ENCODE data around the gene KLK4.

The KLK4 gene

DNA sequence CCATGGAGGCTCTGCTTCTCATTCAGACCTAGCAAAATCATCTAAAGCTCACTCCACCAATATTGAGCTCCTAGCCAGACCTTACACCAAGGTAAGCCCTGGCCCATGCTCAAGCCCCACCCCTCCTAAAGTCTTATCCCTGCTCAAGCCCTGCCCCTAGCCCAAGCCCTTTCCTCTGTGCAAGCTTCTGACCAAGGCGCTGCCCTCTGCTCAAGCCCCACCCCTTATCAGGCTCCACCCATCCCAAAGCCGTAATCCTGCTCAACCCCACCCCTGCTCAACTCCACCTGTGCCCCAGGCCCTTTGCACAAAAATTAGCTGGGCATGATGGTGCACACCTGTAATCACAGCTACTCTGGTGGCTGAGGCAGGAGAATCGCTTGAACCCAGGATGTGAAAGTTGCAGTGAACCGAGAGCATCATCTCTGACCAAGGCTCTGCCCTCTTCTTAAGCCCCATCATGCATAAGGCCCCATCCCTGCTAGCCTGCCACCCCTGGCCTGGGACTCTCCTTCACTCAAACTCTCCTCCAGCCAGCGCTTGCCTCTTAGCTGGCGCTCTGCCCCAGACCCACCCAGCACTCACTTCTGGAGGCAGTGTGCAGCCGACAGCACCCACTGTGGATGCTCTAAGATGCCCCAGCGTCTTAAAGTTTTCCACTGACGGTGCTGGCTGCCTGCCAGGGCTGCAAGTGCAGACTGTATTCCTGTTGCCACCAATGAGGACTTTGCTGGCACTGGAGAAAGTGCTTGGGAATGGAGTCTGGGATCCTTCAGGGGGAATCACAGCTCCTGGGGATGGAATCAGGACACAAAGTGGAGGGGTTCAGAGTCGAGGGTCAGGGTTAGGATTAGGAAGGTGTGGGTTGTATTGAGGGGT, 16.5 kb downstream of the KLK4 start:
- Histone ChIP-seq H3K4me3 (ENCODE audit: low read depth, low read length) (no peak overlapping the region), H3K4me1 (ENCODE audit: control insufficient read depth, insufficient read depth, low read length) (no peaks in the 10 kb centered on the region), H3K9ac (ENCODE audit: low read depth, low read length) (no peak overlapping the region), H3K27me3 (ENCODE audit: control insufficient read depth, insufficient read depth, low read length) (peaks cover 7% of the 10 kb centered on the region), H3K9me3 (ENCODE audit: control insufficient read depth, insufficient read depth, low read length) (peaks cover 3% of the 10 kb centered on the region), H3K36me3 (ENCODE audit: control insufficient read depth, insufficient read depth, low read length) (no peaks in the 10 kb centered on the region)

DNA sequence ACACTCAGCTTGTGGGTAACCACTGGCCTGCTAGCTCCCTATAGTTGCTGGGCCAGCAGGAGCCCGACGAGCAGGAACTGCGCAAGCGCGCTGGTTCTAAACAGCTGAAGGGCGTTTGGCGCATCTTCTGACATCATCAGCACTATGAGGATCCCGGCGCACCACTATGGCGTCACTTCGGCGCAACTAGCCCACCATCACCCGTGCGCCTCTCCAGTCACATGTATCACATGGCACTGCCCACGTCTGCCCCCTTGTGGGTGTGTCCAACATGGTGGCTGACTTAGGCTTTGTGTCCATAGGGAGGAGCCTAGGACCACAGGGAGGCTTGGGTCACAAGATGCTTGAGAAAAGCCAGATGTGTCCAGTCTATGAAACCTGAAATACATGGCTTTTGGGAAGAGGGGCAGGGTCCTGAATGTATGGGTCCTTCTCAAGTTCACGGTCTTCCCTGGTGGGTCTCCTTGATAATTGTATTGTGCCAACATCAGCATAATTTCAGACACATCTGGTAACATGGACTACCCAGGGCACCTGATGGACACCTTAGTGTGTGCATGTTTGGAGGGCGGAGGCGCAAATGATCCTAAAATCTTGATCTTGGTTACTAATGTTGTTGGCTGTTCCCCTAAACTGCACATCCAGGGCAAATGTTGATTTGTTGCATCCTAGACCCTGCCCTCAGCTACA, 18.0 kb downstream of the KLK4 start:
- H3K27me3 ChIP-seq (ENCODE audit: control insufficient read depth, insufficient read depth, low read length), result peaks cover 8% of the 10 kb centered on the region
- no peaks in the 10 kb centered on the region for H3K4me1 ChIP-seq (ENCODE audit: control insufficient read depth, insufficient read depth, low read length)
- no peak overlapping the region for H3K9ac ChIP-seq (ENCODE audit: low read depth, low read length)
- H3K36me3 ChIP-seq (ENCODE audit: control insufficient read depth, insufficient read depth, low read length), result no peaks in the 10 kb centered on the region
- peaks cover 3% of the 10 kb centered on the region for H3K9me3 ChIP-seq (ENCODE audit: control insufficient read depth, insufficient read depth, low read length)
- no peak overlapping the region for H3K4me3 ChIP-seq (ENCODE audit: low read depth, low read length)

GRCh38 chr19:50891253-50891625, 20.0 kb downstream of the KLK4 start:
- H3K9ac ChIP-seq (ENCODE audit: low read depth, low read length), result no peak overlapping the region
- H3K27me3 ChIP-seq (ENCODE audit: control insufficient read depth, insufficient read depth, low read length), result peaks cover 11% of the 10 kb centered on the region
- H3K4me3 ChIP-seq (ENCODE audit: low read depth, low read length), result no peak overlapping the region
- H3K9me3 ChIP-seq (ENCODE audit: control insufficient read depth, insufficient read depth, low read length), result peaks cover 3% of the 10 kb centered on the region
- no peaks in the 10 kb centered on the region for H3K36me3 ChIP-seq (ENCODE audit: control insufficient read depth, insufficient read depth, low read length)
- no peaks in the 10 kb centered on the region for H3K4me1 ChIP-seq (ENCODE audit: control insufficient read depth, insufficient read depth, low read length)

DNA sequence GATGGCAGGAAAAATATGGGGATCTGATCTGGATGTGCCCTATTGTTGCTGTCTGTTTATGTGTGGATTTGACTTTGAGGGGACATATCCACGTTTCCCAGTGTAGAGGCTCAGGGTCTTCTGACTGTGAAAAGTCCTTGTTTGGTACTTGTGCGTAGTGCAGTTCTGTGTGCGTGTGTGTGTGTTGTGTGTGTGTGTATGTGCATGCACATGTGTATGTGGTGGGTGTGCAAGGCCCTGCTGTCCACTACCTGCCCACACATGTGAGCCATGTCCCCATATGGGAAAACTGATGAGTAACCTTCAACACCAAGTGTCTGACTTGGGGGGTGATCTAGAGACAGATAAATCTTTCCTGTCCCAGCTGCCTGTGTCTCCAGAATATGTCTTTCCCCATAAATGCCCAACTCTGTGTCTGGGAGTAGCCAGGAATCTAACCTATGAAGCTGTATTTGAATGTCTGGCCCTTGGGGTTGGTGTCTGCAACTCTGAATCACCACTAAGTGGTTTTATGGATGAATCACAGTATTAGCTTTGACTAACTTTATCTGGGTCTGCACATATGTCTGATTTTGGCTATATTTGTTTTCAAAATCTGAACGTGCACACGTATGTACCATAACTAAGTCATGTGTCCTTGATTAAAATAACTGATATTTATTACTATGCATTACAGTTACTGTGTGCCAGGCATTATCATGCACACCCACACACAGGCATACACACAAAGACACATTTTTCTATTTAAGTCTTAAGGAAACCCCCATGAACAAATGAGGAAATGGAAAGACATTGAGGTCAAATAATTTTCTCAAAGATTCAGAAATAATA, 20.6 kb downstream of the KLK4 start:
- no peaks in the 10 kb centered on the region for H3K36me3 ChIP-seq (ENCODE audit: control insufficient read depth, insufficient read depth, low read length)
- H3K9ac ChIP-seq (ENCODE audit: low read depth, low read length), result no peak overlapping the region
- H3K9me3 ChIP-seq (ENCODE audit: control insufficient read depth, insufficient read depth, low read length), result peaks cover 3% of the 10 kb centered on the region
- peaks cover 14% of the 10 kb centered on the region for H3K27me3 ChIP-seq (ENCODE audit: control insufficient read depth, insufficient read depth, low read length)
- no peak overlapping the region for H3K4me3 ChIP-seq (ENCODE audit: low read depth, low read length)
- no peaks in the 10 kb centered on the region for H3K4me1 ChIP-seq (ENCODE audit: control insufficient read depth, insufficient read depth, low read length)

DNA sequence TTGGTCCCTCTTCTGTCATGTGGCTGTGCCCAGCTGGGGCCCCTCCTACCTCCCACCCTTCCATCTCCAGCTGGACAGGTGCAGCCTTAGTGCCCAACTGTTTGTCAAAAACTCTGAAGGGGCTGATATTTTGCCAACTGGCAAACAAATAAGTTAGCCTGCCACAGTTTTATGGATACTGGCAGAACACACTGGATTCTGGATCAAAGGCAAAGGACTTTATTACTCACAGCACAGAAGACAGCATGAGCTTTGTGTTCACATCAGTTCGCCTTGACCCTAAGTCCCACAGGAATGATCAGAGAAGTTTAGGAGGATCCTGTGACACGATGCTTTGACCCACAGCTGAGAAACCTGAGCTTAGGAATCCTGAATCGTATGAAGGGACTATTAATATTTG, 21.6 kb downstream of the KLK4 start:
- Histone ChIP-seq H3K9me3 (ENCODE audit: control insufficient read depth, insufficient read depth, low read length) (peaks cover 3% of the 10 kb centered on the region), H3K9ac (ENCODE audit: low read depth, low read length) (no peak overlapping the region), H3K27me3 (ENCODE audit: control insufficient read depth, insufficient read depth, low read length) (peaks cover 14% of the 10 kb centered on the region)

GRCh38 chr19:50882188-50882587, 29.0 kb downstream of the KLK4 start:
- H3K36me3 ChIP-seq (ENCODE audit: control insufficient read depth, insufficient read depth, low read length), result no peaks in the 10 kb centered on the region
- no peaks in the 10 kb centered on the region for H3K4me1 ChIP-seq (ENCODE audit: control insufficient read depth, insufficient read depth, low read length)
- no peaks in the 10 kb centered on the region for H3K9me3 ChIP-seq (ENCODE audit: control insufficient read depth, insufficient read depth, low read length)
- no peak overlapping the region for H3K9ac ChIP-seq (ENCODE audit: low read depth, low read length)
- peaks cover 19% of the 10 kb centered on the region for H3K27me3 ChIP-seq (ENCODE audit: control insufficient read depth, insufficient read depth, low read length)
- H3K4me3 ChIP-seq (ENCODE audit: low read depth, low read length), result no peak overlapping the region

More for the DNA sequence above, 21.6 kb downstream of the KLK4 start:
- no peaks in the 10 kb centered on the region for H3K4me1 ChIP-seq (ENCODE audit: control insufficient read depth, insufficient read depth, low read length)
- H3K36me3 ChIP-seq (ENCODE audit: control insufficient read depth, insufficient read depth, low read length), result no peaks in the 10 kb centered on the region
- H3K4me3 ChIP-seq (ENCODE audit: low read depth, low read length), result no peak overlapping the region

- no peak overlapping the region for H3K9ac ChIP-seq (ENCODE audit: low read depth, low read length)
- H3K36me3 ChIP-seq (ENCODE audit: control insufficient read depth, insufficient read depth, low read length), result no peaks in the 10 kb centered on the region
- H3K4me3 ChIP-seq (ENCODE audit: low read depth, low read length), result no peak overlapping the region
- peaks cover 10% of the 10 kb centered on the region for H3K27me3 ChIP-seq (ENCODE audit: control insufficient read depth, insufficient read depth, low read length)
- no peaks in the 10 kb centered on the region for H3K9me3 ChIP-seq (ENCODE audit: control insufficient read depth, insufficient read depth, low read length)
- H3K4me1 ChIP-seq (ENCODE audit: control insufficient read depth, insufficient read depth, low read length), result no peaks in the 10 kb centered on the region
Measured at GRCh38 chr19:50880241-50880640, 31.0 kb downstream of the KLK4 start.

DNA sequence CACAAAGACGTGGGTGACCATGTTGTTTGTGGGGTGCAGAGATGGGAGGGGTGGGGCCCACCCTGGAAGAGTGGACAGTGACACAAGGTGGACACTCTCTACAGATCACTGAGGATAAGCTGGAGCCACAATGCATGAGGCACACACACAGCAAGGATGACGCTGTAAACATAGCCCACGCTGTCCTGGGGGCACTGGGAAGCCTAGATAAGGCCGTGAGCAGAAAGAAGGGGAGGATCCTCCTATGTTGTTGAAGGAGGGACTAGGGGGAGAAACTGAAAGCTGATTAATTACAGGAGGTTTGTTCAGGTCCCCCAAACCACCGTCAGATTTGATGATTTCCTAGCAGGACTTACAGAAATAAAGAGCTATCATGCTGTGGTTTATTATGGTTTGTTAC, 32.3 kb downstream of the KLK4 start:
- Histone ChIP-seq H3K4me1 (ENCODE audit: control insufficient read depth, insufficient read depth, low read length) (no peaks in the 10 kb centered on the region), H3K4me3 (ENCODE audit: low read depth, low read length) (no peak overlapping the region), H3K9ac (ENCODE audit: low read depth, low read length) (no peak overlapping the region), H3K36me3 (ENCODE audit: control insufficient read depth, insufficient read depth, low read length) (no peaks in the 10 kb centered on the region), H3K27me3 (ENCODE audit: control insufficient read depth, insufficient read depth, low read length) (peaks cover 8% of the 10 kb centered on the region), H3K9me3 (ENCODE audit: control insufficient read depth, insufficient read depth, low read length) (no peaks in the 10 kb centered on the region)

DNA sequence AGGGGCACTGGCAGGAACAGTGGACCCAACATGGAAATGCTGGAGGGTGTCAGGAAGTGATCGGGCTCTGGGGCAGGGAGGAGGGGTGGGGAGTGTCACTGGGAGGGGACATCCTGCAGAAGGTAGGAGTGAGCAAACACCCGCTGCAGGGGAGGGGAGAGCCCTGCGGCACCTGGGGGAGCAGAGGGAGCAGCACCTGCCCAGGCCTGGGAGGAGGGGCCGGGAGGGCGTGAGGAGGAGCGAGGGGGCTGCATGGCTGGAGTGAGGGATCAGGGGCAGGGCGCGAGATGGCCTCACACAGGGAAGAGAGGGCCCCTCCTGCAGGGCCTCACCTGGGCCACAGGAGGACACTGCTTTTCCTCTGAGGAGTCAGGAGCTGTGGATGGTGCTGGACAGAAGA, 33.9 kb downstream of the KLK4 start:
- no peak overlapping the region for H3K4me3 ChIP-seq (ENCODE audit: low read depth, low read length)
- H3K9ac ChIP-seq (ENCODE audit: low read depth, low read length), result no peak overlapping the region
- H3K9me3 ChIP-seq (ENCODE audit: control insufficient read depth, insufficient read depth, low read length), result no peaks in the 10 kb centered on the region
- H3K4me1 ChIP-seq (ENCODE audit: control insufficient read depth, insufficient read depth, low read length), result no peaks in the 10 kb centered on the region
- H3K27me3 ChIP-seq (ENCODE audit: control insufficient read depth, insufficient read depth, low read length), result peaks cover 8% of the 10 kb centered on the region
- H3K36me3 ChIP-seq (ENCODE audit: control insufficient read depth, insufficient read depth, low read length), result no peaks in the 10 kb centered on the region

- Histone ChIP-seq H3K27me3 (ENCODE audit: control insufficient read depth, insufficient read depth, low read length) (peaks cover 7% of the 10 kb centered on the region), H3K4me1 (ENCODE audit: control insufficient read depth, insufficient read depth, low read length) (no peaks in the 10 kb centered on the region), H3K9ac (ENCODE audit: low read depth, low read length) (no peak overlapping the region), H3K36me3 (ENCODE audit: control insufficient read depth, insufficient read depth, low read length) (no peaks in the 10 kb centered on the region), H3K9me3 (ENCODE audit: control insufficient read depth, insufficient read depth, low read length) (no peaks in the 10 kb centered on the region), H3K4me3 (ENCODE audit: low read depth, low read length) (no peak overlapping the region)
Measured at GRCh38 chr19:50876456-50876855, 34.7 kb downstream of the KLK4 start.

DNA sequence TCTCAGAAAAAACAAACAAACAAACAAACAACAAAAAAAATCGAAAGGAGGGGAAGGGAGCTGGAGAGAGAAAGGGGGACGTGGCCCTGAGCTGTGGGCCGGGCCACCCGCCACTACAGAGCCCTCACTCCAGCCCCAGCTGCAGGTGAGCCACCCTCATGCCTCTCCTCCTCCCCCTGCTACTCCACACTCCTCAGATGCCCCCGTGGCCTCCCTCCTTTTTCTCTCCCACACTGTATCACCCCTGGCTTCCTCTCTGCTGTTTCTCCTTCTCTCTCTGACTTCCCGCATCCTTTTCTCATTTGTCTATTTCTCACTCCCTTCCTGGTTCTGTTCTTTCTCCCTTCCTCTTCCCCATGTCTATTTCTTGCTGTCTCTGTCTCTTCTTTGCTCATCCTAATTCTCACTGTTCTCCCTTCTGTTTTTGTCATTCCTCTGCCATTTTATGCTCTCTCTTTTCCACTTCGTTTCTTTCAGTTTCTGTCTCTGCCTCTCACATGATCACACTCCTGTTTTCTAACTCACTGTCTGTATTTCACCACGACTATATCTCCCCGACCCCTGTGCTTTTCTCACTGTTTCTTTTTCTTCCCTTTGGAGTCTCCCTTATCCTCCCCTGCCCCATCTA, 35.3 kb downstream of the KLK4 start:
- H3K36me3 ChIP-seq (ENCODE audit: control insufficient read depth, insufficient read depth, low read length), result no peaks in the 10 kb centered on the region
- no peak overlapping the region for H3K9ac ChIP-seq (ENCODE audit: low read depth, low read length)
- no peak overlapping the region for H3K4me3 ChIP-seq (ENCODE audit: low read depth, low read length)
- no peaks in the 10 kb centered on the region for H3K4me1 ChIP-seq (ENCODE audit: control insufficient read depth, insufficient read depth, low read length)
- no peaks in the 10 kb centered on the region for H3K9me3 ChIP-seq (ENCODE audit: control insufficient read depth, insufficient read depth, low read length)
- peaks cover 12% of the 10 kb centered on the region for H3K27me3 ChIP-seq (ENCODE audit: control insufficient read depth, insufficient read depth, low read length)

Data from iPS-15b (cell line).